Activated CD8-positive, alpha-beta T cell treated with anti-CD3 and anti-CD28 coated beads, Interleukin-2, amount 10 ng/mL, durations not matched to agents 7 days and 5 days (primary cell): ENCODE measurements around the gene TTC33. TPM values are rescaled to one million over a fixed set of nuclear protein-coding genes. Genes with fewer than 3 reads are reported as not detected.
"Not testable (repeated sequence)": the region's sequence is repeated elsewhere in the genome, so short reads cannot be mapped to it uniquely, and the experiment has no call there.

Experiments
- ATAC-seq: fragments of 150-1000 bp; cut with Tn5 transposase; one replicate; pipeline ENCODE4 v1.10.0; 2021; ENCODE audit warnings: moderate library complexity
- CTCF ChIA-PET: fragments of 350-600 bp; sonication (Branson Sonifier 250); formaldehyde crosslinking; loops from one replicate; lab custom pipeline; 2021; ENCODE audit warnings: antibody characterized with exemption; lab: Charles Lee
- POLR2A ChIA-PET: fragments of 350-600 bp; sonication (Branson Sonifier 250); formaldehyde crosslinking; loops from one replicate; lab custom pipeline; 2021; ENCODE audit warnings: antibody characterized with exemption; lab: Charles Lee
- DNase-seq: peaks from one replicate; pipeline ENCODE4 v3.0.0-alpha.2; 2020
- H3K27ac Mint-ChIP-seq: one replicate; pipeline ENCODE4 v1.8.0; 2021; ENCODE audit warnings: mild to moderate bottlenecking, mixed read lengths
- H3K27me3 Mint-ChIP-seq: one replicate; pipeline ENCODE4 v1.8.0; 2021; ENCODE audit warnings: low read depth, mixed read lengths
- H3K36me3 Mint-ChIP-seq: one replicate; pipeline ENCODE4 v1.8.0; 2021; ENCODE audit warnings: low read depth, mixed read lengths
- H3K4me1 Mint-ChIP-seq: one replicate; pipeline ENCODE4 v1.8.0; 2021; ENCODE audit warnings: low read depth, mixed read lengths
- H3K4me3 Mint-ChIP-seq: one replicate; pipeline ENCODE4 v1.8.0; 2021; ENCODE audit warnings: mild to moderate bottlenecking, mixed read lengths
- H3K9me3 Mint-ChIP-seq: one replicate; pipeline ENCODE4 v1.8.0; 2022; ENCODE audit warnings: mixed read lengths; ENCODE audit not compliant: insufficient read depth
- total RNA-seq, 2 experiments: library from RNA; stranded (reverse); gene quantifications; one replicate each; pipeline ENCODE4 v1.2.3, GENCODE V29; 2021

Gene TTC33
- total RNA-seq, 2 experiments from 2014 or later = 13.4 to 14.0 TPM

DNA sequence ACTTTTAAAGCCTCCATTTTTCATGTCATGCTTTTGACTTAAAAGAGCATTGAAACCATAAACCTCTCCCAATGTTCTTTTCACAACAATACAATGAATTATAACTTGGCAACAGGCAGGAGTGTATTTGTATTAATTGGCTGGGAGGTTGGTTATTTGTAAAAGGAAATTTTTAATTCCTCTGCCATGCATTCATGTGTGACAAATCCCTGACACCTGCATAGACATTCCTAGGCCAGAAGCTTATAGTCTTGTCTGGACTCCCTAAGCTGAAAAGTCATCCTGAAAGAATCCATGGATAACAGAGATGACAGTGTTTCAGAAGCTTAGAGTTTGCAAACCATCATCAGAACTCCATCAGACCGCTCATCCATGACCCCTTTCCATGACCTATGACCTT is 152.4 kb downstream of the TTC33 start:
- DNase-seq = no peak
- POLR2A ChIA-PET = no interaction called here
- no peak for ATAC-seq
- H3K4me3 Mint-ChIP-seq = no peak overlapping the region
- no peaks in the 10 kb centered on the region for H3K27me3 Mint-ChIP-seq
- H3K27ac Mint-ChIP-seq = no peak overlapping the region
- CTCF ChIA-PET = interaction anchor here (1.1 kb wide), 1 partner anchor 15 kb away, joined by 3 read pairs; no protein-coding TSS in a partner anchor
- peaks cover 2% of the 10 kb centered on the region for H3K36me3 Mint-ChIP-seq
- H3K4me1 Mint-ChIP-seq = peaks cover 36% of the 10 kb centered on the region
- H3K9me3 Mint-ChIP-seq = no peaks in the 10 kb centered on the region

DNA sequence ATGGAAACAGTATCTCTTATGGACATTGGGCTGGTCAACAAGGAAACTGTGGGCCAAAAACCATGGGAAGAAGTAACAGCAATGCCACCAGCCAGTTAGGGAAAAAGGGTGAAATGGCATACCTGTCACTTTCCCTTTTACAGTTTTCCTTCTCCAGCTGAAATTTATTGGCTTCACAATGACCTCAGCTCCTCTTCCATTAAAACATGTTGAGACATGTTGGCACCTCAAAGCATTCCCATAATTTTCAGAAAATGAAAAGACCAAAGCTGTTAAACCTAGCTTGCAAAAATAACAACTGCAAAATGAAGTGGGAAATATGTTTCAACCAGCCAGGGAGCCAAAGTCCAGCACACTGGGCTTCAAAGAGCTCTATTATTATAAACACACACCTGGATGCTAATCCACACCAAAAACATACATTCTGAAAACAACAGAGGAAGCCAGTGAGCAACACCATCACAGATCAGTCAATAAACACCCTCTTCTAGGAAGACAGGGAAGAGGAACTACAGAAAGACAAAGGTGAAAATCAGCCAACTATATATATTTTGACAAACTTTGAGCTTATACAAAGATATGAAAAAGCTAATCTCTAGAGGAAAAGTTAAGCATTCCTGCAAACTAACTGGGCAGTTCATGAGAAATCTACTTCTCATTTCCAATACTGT is 154.4 kb downstream of the TTC33 start:
- CTCF ChIA-PET = no interaction called here
- no peak overlapping the region for H3K27ac Mint-ChIP-seq

DNA sequence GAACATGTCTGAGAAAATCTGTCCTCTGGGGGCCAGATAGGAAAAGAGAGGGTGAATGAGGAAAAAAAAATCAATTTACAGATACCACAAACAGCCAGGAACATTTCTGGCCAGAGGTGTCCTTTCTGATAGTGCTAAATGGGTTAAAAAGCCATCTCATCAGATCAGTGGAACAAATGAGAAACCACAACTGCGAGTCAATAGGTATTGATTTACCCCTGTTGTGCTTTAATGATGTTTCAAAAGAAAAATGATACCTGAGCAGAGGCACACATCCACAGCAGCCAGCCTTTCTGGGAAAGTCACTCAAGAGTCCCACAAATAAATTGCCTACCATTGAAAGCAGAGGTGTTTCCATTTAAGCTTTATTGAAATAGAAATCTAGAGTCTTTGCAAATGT is 155.4 kb downstream of the TTC33 start:
- CTCF ChIA-PET = no interaction called here
- Mint-ChIP-seq H3K27me3 (no peaks in the 10 kb centered on the region), H3K27ac (no peak overlapping the region), H3K4me1 (peaks cover 22% of the 10 kb centered on the region), H3K36me3 (peaks cover 2% of the 10 kb centered on the region), H3K4me3 (no peak overlapping the region), H3K9me3 (no peaks in the 10 kb centered on the region)
- POLR2A ChIA-PET = interaction anchor here (1.2 kb wide), 1 partner anchor 52 kb away, joined by 4 read pairs; no protein-coding TSS in a partner anchor
- DNase-seq = no peak
- no peak for ATAC-seq

More for the DNA sequence above, 154.4 kb downstream of the TTC33 start:
- ATAC-seq (no peak), DNase-seq (no peak)
- H3K9me3 Mint-ChIP-seq = no peaks in the 10 kb centered on the region
- H3K4me1 Mint-ChIP-seq = peaks cover 31% of the 10 kb centered on the region
- peaks cover 2% of the 10 kb centered on the region for H3K36me3 Mint-ChIP-seq
- H3K27me3 Mint-ChIP-seq = no peaks in the 10 kb centered on the region
- no peak overlapping the region for H3K4me3 Mint-ChIP-seq
- POLR2A ChIA-PET = no interaction called here

DNA sequence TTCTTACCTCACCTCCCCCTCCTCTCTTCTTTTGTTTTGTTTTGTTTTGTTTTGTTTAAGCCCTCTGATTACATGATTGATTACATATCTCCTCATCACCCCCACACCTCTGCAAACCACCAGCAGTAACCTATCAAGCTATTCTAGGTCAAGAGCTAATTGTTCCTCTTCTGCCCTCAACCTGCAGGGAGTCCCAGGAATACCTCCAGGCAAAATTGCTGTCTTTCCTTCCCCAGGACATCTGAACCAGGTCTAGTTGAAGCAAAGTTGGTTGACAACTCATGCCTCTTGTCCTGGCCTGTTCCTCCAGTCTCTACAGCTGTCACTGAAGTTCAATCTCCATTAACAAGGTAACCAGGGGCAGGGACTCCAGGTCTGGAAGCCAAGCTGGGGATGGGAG is 156.1 kb downstream of the TTC33 start:
- Mint-ChIP-seq H3K36me3 (peaks cover 2% of the 10 kb centered on the region), H3K27ac (peak overlapping the region; percentile 2), H3K4me1 (peaks cover 18% of the 10 kb centered on the region), H3K4me3 (no peak overlapping the region), H3K9me3 (no peaks in the 10 kb centered on the region), H3K27me3 (no peaks in the 10 kb centered on the region)
- ChIA-PET POLR2A (interaction anchor here (1.2 kb wide), 1 partner anchor 53 kb away, joined by 4 read pairs; no protein-coding TSS in a partner anchor), CTCF (interaction anchor here (1.0 to 1.6 kb wide), 2 partner anchors 14 to 87 kb away, joined by 3 to 5 read pairs; no protein-coding TSS in a partner anchor)
- DNase-seq (no peak), ATAC-seq (no peak)

DNA sequence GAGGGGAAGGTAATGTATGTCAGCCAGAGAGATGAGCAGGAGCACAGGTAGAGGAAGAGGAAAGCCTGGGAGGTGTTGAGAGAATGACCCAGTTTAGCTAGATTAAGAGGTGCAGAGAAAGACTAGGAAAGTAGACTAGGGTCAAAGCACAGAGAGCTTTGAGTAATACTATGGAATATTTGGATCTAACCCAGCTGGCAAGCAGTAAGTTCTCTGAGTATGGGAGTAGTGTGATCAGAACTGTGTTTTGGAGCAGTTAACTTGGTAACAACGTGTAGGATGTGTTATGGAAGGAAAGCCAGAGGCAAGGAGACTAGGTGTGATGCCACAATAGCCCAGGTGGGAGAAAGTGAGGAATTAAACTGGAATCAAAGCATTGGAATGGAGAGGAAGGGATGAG is 160.9 kb downstream of the TTC33 start:
- Mint-ChIP-seq H3K4me1 (peaks cover 14% of the 10 kb centered on the region), H3K36me3 (peaks cover 9% of the 10 kb centered on the region), H3K27ac (no peak overlapping the region), H3K27me3 (no peaks in the 10 kb centered on the region), H3K4me3 (no peak overlapping the region), H3K9me3 (no peaks in the 10 kb centered on the region)
- POLR2A ChIA-PET = no interaction called here
- DNase-seq = no peak
- CTCF ChIA-PET = no interaction called here
- no peak for ATAC-seq

DNA sequence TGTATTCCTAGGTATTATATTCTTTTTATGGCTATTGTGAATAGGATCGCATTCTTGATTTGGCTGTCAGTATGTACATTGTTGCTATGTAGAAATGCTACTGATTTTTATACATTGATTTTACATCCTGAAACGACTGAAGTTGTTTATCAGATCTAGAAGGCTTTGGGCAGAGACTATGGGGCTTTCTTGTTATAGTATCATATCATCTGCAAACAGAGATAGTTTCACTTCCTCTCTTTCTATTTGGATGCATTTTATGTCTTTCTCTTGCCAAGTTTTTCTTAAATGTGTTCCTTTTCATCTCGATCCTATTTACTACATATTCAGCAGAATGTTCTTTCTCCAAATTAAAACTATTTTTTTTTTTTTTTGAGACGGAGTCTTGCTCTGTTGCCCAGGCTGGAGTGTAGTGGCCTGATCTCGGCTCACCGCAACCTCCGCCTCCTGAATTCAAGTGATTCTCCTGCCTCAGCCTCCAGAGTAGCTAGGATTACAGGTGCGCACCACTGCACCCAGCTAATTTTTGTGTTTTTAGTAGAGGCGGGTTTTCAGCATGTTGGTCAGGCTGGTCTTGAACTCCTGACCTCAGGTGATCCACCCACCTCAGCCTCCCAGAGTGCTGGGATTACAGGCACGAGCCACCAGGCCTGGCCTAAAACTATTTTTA is 163.9 kb downstream of the TTC33 start:
- peaks cover 12% of the 10 kb centered on the region for H3K4me1 Mint-ChIP-seq
- H3K4me3 Mint-ChIP-seq = not testable (repeated sequence)
- POLR2A ChIA-PET = interaction anchor here (1.1 kb wide), 1 partner anchor 61 kb away, joined by 4 read pairs; no protein-coding TSS in a partner anchor

DNA sequence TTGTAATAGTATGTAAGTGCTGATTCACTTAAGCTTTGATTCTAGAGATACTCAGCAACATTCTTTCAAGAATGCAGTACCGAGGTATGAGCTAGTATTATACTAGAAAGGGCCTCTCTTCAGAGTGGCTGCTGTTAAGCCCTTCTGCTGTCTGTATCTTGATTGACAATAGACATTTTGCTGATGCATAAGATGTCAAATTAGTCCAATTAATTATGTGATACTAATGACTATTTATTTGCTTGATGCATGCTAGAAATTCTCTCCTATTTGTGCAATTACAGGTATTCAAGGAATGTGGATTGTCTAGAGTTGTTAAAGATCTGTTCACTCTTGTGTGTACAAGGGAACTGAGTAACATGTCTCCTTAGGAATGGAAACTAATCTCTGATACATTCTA is 168.4 kb downstream of the TTC33 start:
- no peak for ATAC-seq
- Mint-ChIP-seq H3K9me3 (peaks cover 1% of the 10 kb centered on the region), H3K36me3 (peaks cover 9% of the 10 kb centered on the region), H3K27me3 (no peaks in the 10 kb centered on the region), H3K27ac (no peak overlapping the region), H3K4me3 (no peak overlapping the region), H3K4me1 (peaks cover 12% of the 10 kb centered on the region)
- ChIA-PET POLR2A (no interaction called here), CTCF (no interaction called here)
- DNase-seq = no peak

More for the DNA sequence above, 163.9 kb downstream of the TTC33 start:
- not testable (repeated sequence) for H3K36me3 Mint-ChIP-seq, DNase-seq, H3K27me3 Mint-ChIP-seq, ATAC-seq, H3K9me3 Mint-ChIP-seq
- CTCF ChIA-PET = interaction anchor here (0.8 kb wide), 1 partner anchor 13 kb away, joined by 3 read pairs; no protein-coding TSS in a partner anchor
- H3K27ac Mint-ChIP-seq = peak overlapping the region; percentile 36

DNA sequence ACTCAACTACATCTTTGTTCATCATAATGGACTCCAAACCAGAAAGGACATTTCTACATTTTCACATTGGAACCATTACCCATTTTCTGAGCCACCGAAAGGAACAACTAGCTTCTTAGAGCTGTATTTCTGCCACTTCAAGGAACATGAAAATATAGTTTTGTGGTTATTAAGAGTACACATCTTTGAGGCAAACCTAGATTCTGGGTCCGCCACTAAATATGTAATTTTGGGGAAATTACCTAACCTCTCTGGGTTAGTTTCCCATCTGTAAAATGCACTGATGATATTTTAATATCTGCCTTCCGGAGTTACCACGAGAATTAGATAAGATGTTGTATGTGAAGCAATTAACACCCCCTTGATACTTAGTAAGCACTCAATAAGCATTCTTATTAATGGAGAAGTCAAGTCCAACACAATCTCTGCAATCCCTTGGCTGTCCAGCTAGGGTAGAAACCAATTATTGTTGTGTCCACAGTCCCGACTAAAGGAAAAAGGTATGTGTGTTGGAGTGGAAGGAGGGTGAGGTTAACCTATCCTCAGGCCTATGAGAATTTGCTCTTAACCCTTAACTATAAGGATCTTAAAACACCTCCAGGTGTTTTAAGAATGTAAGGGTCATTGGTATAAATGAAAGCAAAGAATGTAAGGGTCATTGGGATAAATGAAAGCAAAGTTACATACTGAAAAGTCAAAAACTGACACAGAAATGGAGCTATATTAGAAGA is 170.1 kb downstream of the TTC33 start:
- no peaks in the 10 kb centered on the region for H3K27me3 Mint-ChIP-seq
- H3K4me3 Mint-ChIP-seq = no peak overlapping the region
- ChIA-PET CTCF (interaction anchor here (1.0 kb wide), 1 partner anchor 71 kb away, joined by 3 read pairs; no protein-coding TSS in a partner anchor), POLR2A (no interaction called here)
- peaks cover 6% of the 10 kb centered on the region for H3K36me3 Mint-ChIP-seq
- ATAC-seq = no peak
- H3K4me1 Mint-ChIP-seq = peaks cover 5% of the 10 kb centered on the region
- DNase-seq = no peak
- peaks cover 8% of the 10 kb centered on the region for H3K9me3 Mint-ChIP-seq
- no peak overlapping the region for H3K27ac Mint-ChIP-seq

DNA sequence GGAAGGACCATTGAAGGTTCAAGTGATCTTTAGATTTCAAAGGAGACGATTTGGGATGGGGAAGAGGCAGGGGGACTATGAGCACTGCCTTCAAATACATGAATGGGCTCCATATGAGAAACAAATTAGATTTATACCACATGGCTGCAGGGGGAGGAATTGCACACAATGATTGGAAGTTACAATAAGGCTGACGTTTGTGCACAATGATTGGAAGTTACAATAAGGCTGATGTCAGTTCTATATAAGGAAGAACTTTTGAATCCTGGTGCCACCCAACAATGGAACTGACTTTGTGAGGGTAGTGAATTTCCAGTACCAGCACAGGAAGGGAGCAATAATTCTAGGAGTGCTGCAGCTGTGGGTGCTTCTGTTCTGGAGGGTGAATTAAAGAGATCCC is 171.7 kb downstream of the TTC33 start:
- CTCF ChIA-PET = no interaction called here
- no peak overlapping the region for H3K27ac Mint-ChIP-seq

DNA sequence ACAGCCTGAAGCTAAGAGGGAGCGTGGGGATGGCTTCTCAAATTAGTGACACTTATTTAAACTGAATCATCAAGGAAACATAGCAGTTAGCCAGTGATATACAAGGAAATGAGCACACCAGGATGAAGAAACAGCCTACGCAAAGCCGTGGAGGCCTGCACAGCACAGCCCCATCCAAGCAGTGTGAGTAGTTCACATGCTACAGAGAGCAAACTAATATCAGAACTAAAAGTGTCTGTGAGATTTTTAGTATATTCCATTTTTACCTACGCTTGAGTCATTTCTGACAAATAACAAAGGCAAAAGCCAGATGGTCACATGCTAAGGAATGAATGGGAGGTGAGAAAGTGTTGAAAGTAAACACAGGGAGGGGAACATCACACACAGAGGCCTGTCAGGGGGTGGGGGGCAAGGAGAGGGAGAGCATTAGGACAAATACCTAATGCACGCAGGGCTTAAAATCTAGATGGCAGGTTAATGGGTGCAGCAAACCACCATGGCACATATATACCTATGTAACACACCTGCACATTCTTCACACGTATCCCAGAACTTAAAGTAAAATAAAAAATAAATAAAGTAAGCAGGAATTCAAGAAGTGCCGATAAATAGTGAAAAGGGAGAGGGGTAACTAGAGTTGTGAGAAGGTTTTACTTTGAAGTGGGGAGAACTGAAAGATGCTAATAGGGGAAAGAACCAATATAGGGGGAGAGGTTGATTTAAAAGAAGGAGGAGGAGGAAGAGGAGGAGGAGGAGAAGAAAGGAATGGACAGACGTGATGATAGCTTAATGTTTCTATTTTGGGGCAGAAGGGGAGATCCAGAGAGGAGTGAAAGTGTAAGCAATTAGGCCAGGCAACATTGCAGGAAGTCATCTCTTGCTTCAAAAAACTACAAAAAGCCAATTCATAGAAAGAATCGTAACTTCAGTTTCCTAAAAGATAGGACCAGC is 177.0 kb downstream of the TTC33 start:
- Mint-ChIP-seq H3K27ac (peak overlapping the region; percentile 82), H3K4me3 (peak overlapping the region; percentile 58), H3K36me3 (peaks cover 2% of the 10 kb centered on the region), H3K27me3 (no peaks in the 10 kb centered on the region), H3K9me3 (peaks cover 8% of the 10 kb centered on the region), H3K4me1 (peaks cover 26% of the 10 kb centered on the region)
- CTCF ChIA-PET = interaction anchor here (1.2 to 1.5 kb wide), 2 partner anchors 12 to 74 kb away, joined by 3 to 5 read pairs; no protein-coding TSS in a partner anchor
- POLR2A ChIA-PET = no interaction called here
- no peak for DNase-seq
- peak; percentile 59 for ATAC-seq

More for the DNA sequence above, 171.7 kb downstream of the TTC33 start:
- Mint-ChIP-seq H3K36me3 (peaks cover 2% of the 10 kb centered on the region), H3K4me3 (no peak overlapping the region), H3K4me1 (peaks cover 17% of the 10 kb centered on the region), H3K27me3 (no peaks in the 10 kb centered on the region), H3K9me3 (peaks cover 8% of the 10 kb centered on the region)
- no peak for ATAC-seq
- POLR2A ChIA-PET = no interaction called here
- DNase-seq = no peak

DNA sequence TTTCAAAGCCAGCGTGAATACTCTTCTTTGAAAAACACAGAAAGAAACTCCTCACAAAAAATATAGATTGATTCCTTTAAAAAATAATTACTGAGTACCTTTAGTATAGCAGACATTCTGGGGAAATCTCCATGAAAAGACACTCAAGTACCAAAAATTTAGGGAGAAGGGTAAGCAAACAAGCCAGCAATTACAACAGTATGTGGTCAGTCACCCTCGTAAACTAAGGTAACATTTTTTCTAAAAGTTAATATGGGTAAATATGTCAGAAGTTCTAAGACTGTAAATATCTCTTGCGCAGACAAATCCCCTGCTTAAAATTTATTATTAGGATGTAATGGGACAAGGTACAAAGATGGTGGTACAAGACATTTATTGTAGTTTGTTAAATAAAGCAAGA is 178.0 kb downstream of the TTC33 start:
- H3K4me1 Mint-ChIP-seq = peaks cover 26% of the 10 kb centered on the region
- H3K27ac Mint-ChIP-seq = no peak overlapping the region
- H3K36me3 Mint-ChIP-seq = peaks cover 2% of the 10 kb centered on the region
- ChIA-PET POLR2A (no interaction called here), CTCF (interaction anchor here (1.5 kb wide), 1 partner anchor 75 kb away, joined by 5 read pairs; no protein-coding TSS in a partner anchor)
- DNase-seq (no peak), ATAC-seq (no peak)
- peaks cover 8% of the 10 kb centered on the region for H3K9me3 Mint-ChIP-seq
- no peaks in the 10 kb centered on the region for H3K27me3 Mint-ChIP-seq
- no peak overlapping the region for H3K4me3 Mint-ChIP-seq
